ENCODE results near the gene HERPUD1.
"Not testable (repeated sequence)": the region's sequence is repeated elsewhere in the genome, so short reads cannot be mapped to it uniquely, and the experiment has no call there.

Gene HERPUD1

GRCh38 chr16:56933828-56934598 is 2.1 kb downstream of the HERPUD1 start:
- Histone ChIP-seq H2AFZ (ENCODE audit: low read depth, low read length) (no peak overlapping the region), H3K4me3 (ENCODE audit: low read depth in 1 of 2, low read length in 2 of 2) (peak overlapping the region; percentile 65 to 74; a peak in 3 of 4 replicates), H3K36me3 (ENCODE audit: insufficient read depth, low read length) (peaks cover 53% of the 10 kb centered on the region), H3K9me3 (ENCODE audit: insufficient read depth, low read length, severe bottlenecking) (no peaks in the 10 kb centered on the region), H3K4me2 (ENCODE audit: insufficient read depth, low read length) (peak overlapping the region; percentile 97), H3K9ac (ENCODE audit: low read depth, low read length) (peak overlapping the region; percentile 85), H3K27ac (ENCODE audit: low read length) (peak overlapping the region; percentile 93), H4K20me1 (ENCODE audit: insufficient read depth, low read length) (peaks cover 18% of the 10 kb centered on the region; the same call in 1 of the 2 replicates), H3K79me2 (ENCODE audit: insufficient read depth, low read length) (peaks cover 65% of the 10 kb centered on the region), H3K27me3 (ENCODE audit: insufficient read depth, low read length, poor library complexity) (no peaks in the 10 kb centered on the region), H3K4me1 (ENCODE audit: insufficient read depth, low read length) (peaks cover 53% of the 10 kb centered on the region)
- TF ChIP-seq CTCF (IDR thresholded peaks at IDR 0.05; ENCODE audit: borderline replicate concordance, extremely low read depth, low read length, poor library complexity, severe bottlenecking) (no peak), EZH2 (IDR thresholded peaks at IDR 0.05; ENCODE audit: borderline replicate concordance, low read depth, low read length, severe bottlenecking) (no peak)
- no peak for DNase-seq
- ATAC-seq (ENCODE audit: insufficient read depth, low read depth): no peak

- Histone ChIP-seq H3K4me1 (ENCODE audit: insufficient read depth, low read length) (peaks cover 53% of the 10 kb centered on the region), H3K4me2 (ENCODE audit: insufficient read depth, low read length) (peak overlapping the region; percentile 97), H3K9ac (ENCODE audit: low read depth, low read length) (peak overlapping the region; percentile 85), H3K27ac (ENCODE audit: low read length) (peak overlapping the region; percentile 51; the same call in 1 of the 2 replicates), H4K20me1 (ENCODE audit: insufficient read depth, low read length) (peaks cover 18% of the 10 kb centered on the region; the same call in 1 of the 2 replicates), H3K79me2 (ENCODE audit: insufficient read depth, low read length) (peaks cover 65% of the 10 kb centered on the region), H3K36me3 (ENCODE audit: insufficient read depth, low read length) (peaks cover 59% of the 10 kb centered on the region), H3K4me3 (ENCODE audit: low read depth in 1 of 2, low read length in 2 of 2) (peak overlapping the region in 1 of 2 experiments; percentile 74; a peak in 3 of 4 replicates)
- not testable (repeated sequence) for H2AFZ ChIP-seq (ENCODE audit: low read depth, low read length); ATAC-seq (ENCODE audit: insufficient read depth, low read depth); H3K27me3 ChIP-seq (ENCODE audit: insufficient read depth, low read length, poor library complexity); H3K9me3 ChIP-seq (ENCODE audit: insufficient read depth, low read length, severe bottlenecking); DNase-seq
Measured at GRCh38 chr16:56934599-56935145, 2.7 kb downstream of the HERPUD1 start.

- H3K4me1 ChIP-seq (ENCODE audit: insufficient read depth, low read length): peaks cover 53% of the 10 kb centered on the region
- peak overlapping the region; percentile 85; the same call in 1 of the 2 replicates for H3K9ac ChIP-seq (ENCODE audit: low read depth, low read length)
- peaks cover 65% of the 10 kb centered on the region for H3K36me3 ChIP-seq (ENCODE audit: insufficient read depth, low read length)
- H2AFZ ChIP-seq (ENCODE audit: low read depth, low read length): no peak overlapping the region
- no peaks in the 10 kb centered on the region for H3K27me3 ChIP-seq (ENCODE audit: insufficient read depth, low read length, poor library complexity)
- no peak for ATAC-seq (ENCODE audit: insufficient read depth, low read depth)
- H3K4me2 ChIP-seq (ENCODE audit: insufficient read depth, low read length): peak overlapping the region; percentile 55
- no peaks in the 10 kb centered on the region for H3K9me3 ChIP-seq (ENCODE audit: insufficient read depth, low read length, severe bottlenecking)
- H3K27ac ChIP-seq (ENCODE audit: low read length): peak overlapping the region; percentile 21; the same call in 1 of the 2 replicates
- peak overlapping the region in 1 of 2 experiments; percentile 35; a peak in 3 of 4 replicates for H3K4me3 ChIP-seq (ENCODE audit: low read depth in 1 of 2, low read length in 2 of 2)
- TF ChIP-seq EZH2 (IDR thresholded peaks at IDR 0.05; ENCODE audit: borderline replicate concordance, low read depth, low read length, severe bottlenecking) (no peak), CTCF (IDR thresholded peaks at IDR 0.05; ENCODE audit: borderline replicate concordance, extremely low read depth, low read length, poor library complexity, severe bottlenecking) (no peak)
- no peak for DNase-seq
- H3K79me2 ChIP-seq (ENCODE audit: insufficient read depth, low read length): peaks cover 65% of the 10 kb centered on the region
- H4K20me1 ChIP-seq (ENCODE audit: insufficient read depth, low read length): peaks cover 18% of the 10 kb centered on the region; the same call in 1 of the 2 replicates
Measured at GRCh38 chr16:56935201-56935600, 3.3 kb downstream of the HERPUD1 start.

- Histone ChIP-seq H3K27ac (ENCODE audit: low read length) (no peak overlapping the region; the same call in 1 of the 2 replicates), H3K4me1 (ENCODE audit: insufficient read depth, low read length) (peaks cover 44% of the 10 kb centered on the region), H2AFZ (ENCODE audit: low read depth, low read length) (no peak overlapping the region), H3K79me2 (ENCODE audit: insufficient read depth, low read length) (peaks cover 65% of the 10 kb centered on the region), H3K36me3 (ENCODE audit: insufficient read depth, low read length) (peaks cover 77% of the 10 kb centered on the region), H3K4me2 (ENCODE audit: insufficient read depth, low read length) (peak overlapping the region; percentile 55; the same call in 1 of the 2 replicates), H4K20me1 (ENCODE audit: insufficient read depth, low read length) (peaks cover 18% of the 10 kb centered on the region; the same call in 1 of the 2 replicates), H3K9ac (ENCODE audit: low read depth, low read length) (peak overlapping the region; percentile 85), H3K27me3 (ENCODE audit: insufficient read depth, low read length, poor library complexity) (no peaks in the 10 kb centered on the region), H3K4me3 (ENCODE audit: low read depth in 1 of 2, low read length in 2 of 2) (peak overlapping the region in 1 of 2 experiments; percentile 9; a peak in 1 of 4 replicates), H3K9me3 (ENCODE audit: insufficient read depth, low read length, severe bottlenecking) (no peaks in the 10 kb centered on the region)
- no peak for ATAC-seq (ENCODE audit: insufficient read depth, low read depth)
- TF ChIP-seq CTCF (IDR thresholded peaks at IDR 0.05; ENCODE audit: borderline replicate concordance, extremely low read depth, low read length, poor library complexity, severe bottlenecking): no peak
- TF ChIP-seq EZH2 (IDR thresholded peaks at IDR 0.05; ENCODE audit: borderline replicate concordance, low read depth, low read length, severe bottlenecking): no peak
- DNase-seq: no peak
Measured at GRCh38 chr16:56936491-56936890, 4.5 kb downstream of the HERPUD1 start.
